GM19467 (cell line): ENCODE results near the gene INTS3.

ENCODE experiments used
- ATAC-seq: cut with Tn5 transposase; IDR thresholded peaks from one replicate; pipeline ENCODE4 v1.9.1; 2021; ENCODE audit warnings: mild to moderate bottlenecking, moderate library complexity; ENCODE audit not compliant: unreplicated experiment

INTS3 gene

DNA sequence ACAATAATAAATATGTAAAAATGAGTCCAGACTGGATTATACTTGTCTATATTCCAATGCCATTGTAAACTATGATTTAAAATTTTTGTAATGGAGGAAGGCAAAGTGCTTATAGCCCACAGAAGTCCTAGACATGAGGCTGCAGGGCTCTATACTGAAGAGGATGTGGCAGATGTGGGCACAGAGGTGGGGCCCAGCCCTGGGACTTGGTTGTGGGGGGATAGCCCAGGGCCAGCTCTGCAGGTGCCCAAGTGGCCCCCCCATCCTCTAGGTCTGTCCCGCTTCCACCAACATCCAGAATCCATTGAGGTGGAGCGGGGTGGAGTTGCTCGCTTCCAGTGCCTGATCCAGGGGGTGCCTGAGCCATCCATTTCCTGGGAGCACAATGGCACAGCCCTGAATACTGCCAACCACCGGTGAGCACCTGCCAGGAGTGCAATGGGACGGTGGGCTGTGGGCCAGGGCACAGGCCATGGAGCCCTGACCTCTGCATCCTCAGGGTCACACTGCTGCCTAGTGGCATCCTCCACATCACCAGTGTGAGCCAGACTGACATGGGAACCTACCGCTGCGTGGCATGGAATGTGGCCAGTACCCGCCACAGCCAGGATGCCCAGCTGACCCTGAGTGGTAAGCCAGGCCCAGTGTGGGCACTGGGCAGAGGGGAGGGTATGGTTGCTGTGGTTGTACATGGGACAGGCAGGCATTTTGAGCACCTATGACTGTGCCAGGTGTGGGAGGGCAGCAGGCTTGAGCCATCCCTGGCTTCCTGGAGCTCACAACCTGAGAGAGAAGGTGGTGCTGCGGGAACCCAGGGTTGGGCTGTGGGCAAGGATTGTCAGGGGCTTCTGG lies 68.3 kb downstream of the INTS3 start:
- ATAC-seq, result no peak

DNA sequence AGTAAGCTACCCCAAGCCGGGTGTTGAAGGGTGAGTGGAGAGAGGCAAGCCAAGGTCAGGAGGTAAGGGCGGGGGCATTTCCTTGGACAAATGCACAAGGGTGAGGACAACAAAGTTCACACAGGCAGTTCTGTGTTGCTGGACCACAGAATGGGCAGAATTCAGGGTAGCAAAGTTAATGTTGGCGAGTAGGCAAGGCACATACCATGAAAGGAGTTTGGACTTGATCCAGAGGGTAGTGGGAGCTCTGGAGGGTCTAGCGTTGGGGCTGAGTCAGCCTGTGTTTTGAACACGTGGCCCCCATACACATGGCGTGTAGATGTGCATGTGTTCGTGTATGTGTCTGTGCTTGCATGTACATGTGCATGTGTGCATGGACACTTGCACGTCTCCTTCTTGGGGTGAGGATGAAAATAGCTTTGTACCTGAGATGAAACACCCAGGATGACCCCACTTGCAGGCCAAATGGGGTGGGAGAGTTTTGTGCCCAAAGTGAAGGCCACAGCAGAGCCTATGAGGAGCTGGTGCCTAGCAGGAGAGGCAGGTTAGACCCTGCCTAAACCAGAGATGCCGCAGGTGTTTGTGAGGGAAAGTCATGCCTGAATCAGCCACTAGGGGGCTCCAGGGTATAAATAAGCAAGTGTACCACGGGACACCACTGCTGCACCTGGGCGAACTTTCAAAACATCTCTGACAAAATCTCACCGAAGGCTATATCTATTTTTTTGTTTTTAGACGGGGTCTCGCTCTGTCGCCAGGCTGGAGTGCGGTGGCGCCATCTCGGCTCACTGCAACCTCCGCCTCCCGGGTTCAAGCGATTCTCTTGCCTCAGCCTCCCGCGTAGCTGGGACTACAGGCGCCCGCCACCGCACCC lies 69.2 kb downstream of the INTS3 start:
- no peak for ATAC-seq

DNA sequence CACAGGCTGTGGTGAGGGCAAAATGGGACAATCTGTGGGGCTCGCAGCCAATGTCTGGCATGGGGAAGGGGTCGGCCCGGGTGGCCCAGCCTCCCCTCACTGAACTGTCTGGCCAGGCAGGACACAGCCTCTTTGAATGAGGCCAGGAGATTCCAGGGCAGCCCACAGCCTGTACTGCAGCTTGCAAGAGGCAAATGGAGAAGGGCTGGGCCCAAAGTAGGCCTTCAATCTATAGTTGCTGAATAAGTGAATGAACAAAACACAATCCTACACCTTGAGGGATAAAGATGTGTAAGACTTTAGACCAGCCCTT lies 70.6 kb downstream of the INTS3 start:
- no peak for ATAC-seq

DNA sequence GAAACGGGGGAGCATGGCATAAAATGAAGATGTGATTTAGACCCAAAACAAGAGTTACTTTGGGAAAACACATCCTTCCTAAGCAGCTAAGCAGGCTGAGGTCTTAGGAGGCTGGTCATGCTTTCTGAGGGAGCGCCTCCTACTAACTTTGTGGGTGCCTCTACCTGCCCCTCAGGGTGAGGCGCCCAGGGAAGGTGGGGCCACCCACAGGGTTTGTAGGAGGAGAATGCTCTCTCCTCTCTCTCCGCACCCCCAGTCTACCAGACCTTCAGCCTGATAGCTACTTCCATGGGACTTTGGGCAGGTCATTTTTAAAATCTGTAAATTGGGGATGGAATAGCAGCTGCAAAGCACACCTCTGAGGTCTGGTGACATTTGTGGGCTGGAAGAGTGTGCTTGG lies 71.2 kb downstream of the INTS3 start:
- ATAC-seq, result no peak

DNA sequence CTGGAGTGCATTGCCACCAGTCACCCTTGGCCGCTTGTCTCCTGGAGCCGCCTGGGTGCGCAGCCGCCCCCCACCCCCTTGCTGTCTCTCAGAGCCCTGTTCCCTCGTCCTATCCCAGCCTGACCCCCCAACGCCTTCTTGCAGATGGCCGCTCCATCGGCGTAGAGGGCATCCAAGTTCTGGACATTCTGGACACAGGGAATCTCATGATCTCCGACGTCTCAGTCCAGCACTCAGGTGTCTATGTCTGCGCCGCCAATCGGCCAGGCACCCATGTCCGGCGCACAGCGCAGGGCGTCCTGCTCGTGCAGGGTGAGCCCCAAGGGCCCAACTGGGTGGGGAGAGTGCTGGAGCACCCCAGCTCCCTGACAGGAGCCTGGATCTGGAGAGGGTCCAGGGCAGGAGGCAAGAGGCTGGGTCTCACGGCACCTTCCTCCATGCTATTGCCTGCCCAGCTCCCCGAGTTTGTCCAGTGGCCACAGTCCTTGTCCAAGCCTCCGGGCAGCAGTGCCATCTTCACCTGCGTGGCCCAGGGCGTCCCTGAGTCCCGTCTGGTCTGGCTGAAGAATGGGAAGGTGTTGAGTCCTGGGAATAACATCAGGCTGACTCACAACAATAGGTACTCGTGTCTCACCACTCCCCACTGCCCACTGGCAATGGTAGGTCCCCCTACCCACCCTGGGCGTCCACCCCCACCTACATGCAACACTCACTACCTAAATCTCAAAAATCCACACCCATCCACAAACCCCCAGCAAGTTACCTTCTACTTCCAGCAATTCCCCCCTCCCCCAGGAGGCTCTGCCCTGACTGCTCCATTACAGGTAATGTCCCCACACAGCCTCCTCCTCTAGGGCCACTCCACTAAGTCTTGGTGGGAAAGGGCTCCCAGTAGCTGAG lies 72.0 kb downstream of the INTS3 start:
- ATAC-seq, result no peak

DNA sequence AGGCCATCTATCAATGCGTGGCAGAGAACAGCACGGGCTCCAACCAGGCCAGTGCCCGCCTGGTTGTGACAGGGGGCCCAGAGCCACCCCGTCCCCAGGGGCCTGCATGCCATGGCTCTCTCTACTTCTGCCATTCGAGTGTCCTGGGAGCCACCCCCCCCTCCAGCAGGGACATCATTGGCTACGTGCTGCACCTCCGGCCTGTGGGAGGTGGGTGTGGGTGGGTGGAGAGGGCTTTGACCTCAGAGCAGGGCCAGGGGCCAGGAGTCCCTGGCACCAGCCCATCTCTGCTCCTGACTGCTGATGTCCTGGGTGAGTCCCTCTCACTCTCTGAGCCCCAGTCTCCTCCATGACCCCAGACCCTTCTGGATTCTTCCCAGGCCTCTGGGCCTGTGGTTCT lies 72.7 kb downstream of the INTS3 start:
- no peak for ATAC-seq

DNA sequence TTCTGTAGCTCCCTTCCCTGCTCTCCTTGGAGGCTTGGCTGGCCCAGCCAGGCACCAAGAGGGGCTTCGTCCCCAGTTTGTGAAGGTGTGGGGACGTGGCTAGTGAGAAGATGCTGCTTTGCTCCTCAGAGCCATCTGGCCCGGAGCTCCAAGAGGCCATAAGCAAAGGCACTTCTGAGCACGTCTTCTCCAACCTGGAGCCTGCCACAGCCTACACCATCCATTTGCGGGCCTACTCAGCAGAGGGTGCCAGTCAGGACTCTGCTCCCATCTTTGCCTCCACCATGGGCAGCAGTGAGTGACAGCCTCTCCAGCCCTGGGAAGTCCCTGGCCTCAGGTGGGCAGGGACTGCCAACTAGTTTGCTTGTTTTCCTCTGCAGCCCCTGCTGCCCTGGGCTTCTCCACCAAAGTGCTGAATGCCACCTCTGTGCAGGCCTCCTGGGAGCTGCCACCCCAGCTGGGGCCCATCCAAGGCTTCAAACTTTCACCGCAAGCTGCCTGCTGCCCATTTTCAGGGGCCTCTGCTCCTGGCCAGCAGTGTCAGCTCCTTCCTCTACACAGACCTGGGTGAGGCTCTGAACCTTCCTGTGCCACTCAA lies 73.3 kb downstream of the INTS3 start:
- ATAC-seq, result no peak

DNA sequence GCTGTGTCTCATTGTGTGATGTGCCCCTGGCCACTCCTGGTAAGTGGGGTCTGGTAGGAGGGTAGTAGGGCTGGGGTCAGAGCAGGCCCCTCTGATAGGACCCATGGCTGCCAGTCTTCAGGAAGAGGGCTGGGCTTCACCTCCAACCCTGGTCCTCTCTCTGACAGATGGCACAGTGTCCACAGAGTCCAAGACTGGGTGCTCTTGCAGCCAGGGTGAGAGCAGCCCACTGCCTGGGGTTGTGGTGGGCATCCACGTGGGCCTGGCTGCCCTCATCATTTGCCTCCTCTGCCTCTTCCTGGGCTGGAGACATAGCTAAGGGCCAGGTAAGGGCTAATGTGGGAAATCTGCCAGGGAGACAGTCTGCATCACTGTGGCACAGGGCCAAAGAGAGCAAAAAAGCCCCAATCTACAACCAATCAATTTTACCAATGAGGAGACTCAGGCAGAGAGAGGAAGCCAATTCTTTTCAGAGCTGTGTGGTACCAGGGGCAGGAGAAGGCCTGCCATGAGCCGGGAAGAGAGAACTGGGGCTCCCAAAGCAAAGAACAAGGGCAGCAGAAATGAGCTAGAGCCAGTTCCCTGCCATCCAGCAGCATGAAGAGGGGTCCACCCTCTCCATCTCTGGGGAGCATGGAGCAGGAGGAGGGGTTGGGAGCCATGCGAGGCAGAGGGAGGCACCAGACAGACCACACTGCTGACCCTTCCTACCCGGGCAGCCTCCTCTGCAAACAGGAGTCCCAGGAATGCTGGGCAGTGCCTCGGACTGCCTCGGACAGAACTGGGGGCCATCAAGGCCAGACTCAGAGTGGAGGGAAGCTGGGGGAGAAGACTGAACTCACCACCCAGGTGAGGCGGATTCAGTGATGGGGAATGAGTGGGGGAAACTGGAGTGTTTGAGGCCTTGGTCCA lies 74.2 kb downstream of the INTS3 start:
- ATAC-seq, result no peak

DNA sequence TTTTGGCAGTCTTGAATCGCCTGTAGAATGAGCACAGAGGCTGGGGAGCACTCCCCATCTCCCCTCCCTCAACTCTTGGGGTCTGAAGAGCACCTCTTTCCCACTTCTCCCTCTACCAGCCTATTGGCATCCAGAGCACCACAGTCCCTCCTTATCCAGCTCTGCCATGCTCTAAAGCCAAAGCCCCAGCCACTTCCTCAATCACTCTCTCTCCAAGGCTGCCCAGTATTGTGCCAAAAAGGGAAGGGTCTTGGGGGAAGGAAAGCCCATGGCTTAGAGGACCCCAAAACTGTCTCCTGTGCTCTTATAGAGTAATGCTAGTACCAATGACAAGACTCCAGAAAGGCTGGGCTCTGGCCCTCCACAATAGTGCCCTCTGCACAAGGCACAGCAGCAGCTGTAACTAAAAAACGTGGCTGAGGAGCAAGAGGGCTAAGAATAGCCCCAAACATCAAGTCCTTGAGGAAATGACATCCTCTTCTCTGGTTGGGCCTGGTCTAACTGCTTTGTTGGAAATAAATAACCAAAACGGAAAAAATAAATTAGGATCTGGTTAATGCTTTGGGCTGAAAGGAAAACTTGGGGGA lies 75.7 kb downstream of the INTS3 start:
- no peak for ATAC-seq

DNA sequence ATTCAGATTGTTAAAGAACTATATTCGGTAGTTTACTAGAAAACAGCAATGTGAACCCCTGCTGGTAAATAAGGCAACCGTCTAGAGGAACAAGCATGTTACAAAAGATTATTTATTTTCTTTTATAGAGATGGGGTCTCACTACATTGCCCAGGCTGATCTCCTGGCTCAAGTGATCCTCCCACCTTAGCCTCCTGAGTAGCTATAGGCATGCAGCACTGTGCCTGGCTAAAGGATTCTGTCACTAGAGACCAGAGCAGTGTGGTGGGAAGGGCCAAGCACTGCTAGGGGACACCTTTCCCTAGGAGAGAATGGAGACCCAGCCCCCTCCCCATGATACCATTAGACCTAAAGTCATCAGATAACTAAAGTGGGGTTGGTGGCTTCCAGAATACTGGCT lies 76.3 kb downstream of the INTS3 start:
- ATAC-seq, result no peak

DNA sequence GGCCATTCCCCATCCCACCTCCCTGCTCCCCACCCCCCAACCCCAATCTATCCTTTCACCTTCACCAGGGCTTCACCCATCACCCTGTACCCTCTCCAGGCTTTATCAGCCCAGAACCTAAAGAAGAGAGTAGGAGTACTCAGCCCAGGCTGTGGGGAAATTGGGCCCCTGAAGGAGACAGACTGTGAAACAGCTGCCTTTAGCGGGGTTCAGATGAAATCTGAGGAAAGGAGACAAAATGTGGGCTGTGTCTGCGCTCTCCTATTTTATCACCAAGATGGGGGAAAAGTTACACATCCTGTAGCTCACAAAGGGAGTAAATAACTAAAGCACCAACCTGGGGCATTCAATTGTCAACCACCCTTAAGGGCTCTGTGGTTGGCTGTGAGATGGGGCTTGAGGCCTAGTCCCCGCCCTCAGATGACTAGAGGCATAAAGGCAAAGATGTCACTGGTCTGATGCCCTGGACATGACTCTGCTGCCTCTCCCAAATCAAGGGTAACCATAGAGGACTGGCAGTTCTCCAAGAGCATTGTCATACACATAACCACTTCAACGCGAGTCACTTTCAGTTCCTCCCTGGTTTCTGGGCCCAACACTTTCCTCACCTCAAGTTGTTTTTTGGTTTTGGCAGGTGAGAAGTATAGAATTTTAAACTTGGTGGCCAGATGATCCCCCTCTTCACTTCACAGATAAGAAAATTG lies 77.3 kb downstream of the INTS3 start:
- ATAC-seq, result peak; percentile 90

DNA sequence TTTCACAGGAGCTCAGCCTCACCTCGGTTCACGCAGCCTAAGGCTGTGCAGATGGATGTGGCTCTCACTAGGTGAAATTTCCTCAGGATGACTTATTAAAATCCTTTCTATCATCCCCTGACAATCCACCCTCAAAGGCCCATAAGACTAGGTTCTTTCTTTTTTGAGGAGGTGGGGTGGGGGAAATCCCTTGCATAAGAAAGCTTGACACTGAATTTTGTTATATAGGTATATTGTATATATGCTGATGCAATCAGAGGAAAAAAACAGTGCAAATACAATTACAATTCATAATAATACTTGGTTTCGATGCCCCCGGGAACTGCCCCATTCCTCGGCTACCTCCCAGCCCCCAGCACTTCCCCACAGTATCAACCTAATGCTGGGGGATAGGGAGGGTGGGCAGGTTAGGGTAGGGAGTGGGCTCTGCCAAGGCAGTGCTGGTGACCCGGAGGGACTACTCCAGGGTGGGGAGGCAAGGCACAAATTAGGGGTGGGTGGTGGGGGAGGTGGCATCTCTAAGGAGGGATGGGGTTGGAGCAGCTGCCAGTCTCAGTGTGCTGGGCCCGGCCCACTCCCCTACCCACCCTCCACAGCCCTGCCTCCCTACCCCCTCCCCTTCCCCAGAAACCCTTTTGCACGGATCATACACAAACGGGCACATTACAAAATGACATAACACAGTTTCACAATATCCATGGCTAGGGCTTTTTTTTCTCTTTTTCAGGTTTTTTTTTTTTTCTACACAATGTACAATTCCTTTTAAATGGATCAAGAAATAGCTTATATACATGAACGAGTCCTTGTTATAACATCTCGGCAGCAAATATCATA lies 78.3 kb downstream of the INTS3 start:
- ATAC-seq, result no peak

DNA sequence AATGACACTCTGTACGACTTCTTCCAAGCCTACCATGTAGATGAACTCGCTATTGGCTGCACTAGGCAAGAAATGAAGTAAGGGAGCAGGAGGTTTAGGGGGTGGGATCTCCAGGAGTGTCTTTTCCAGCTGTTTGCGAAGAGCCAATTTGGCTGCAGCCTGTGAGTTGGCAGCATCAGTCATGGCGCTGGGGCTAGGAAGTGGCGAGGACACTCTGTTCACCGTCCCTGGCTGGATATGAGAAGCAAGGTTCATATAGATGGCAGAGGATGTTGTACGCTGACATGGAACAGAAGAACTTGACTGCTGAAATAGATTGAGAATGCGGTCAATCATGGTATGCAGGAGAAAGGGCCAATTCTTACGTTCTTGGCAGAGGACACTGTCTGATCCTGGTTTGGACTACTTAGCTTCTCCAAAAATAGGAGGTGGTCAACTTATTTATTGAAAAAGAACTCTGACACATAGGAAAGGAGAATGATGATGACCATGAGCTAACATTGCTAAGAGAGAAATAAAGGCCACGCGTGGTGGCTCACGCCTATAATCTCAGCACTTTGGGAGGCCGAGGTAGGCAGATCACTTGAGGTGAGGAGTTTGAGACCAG lies 88.5 kb downstream of the INTS3 start:
- no peak for ATAC-seq

DNA sequence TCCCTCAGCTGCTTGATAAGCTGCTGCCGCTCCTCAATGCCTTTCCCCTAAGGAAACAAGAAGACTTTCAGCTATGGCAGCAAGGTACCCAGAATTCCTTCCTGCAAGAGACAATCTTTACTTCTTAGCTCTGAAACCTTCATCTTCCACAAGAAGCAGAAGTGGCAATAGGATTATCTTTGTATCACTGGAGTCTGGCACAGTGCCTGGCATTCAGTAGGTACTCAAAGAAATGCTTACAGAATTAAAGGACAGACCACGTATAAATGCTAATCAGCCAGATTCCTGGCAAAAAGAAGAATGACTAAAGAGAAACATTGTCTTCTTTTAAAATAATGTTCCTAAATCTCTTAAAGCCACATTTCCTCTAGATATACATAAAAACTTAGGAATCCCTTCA lies 91.0 kb downstream of the INTS3 start:
- ATAC-seq, result no peak
